ENCODE data around the gene RGCC. TPM values are rescaled to one million over a fixed set of nuclear protein-coding genes. Genes with fewer than 3 reads are reported as not detected.

Gene RGCC
- total and polyA plus RNA-seq, 7 donors: 8.3 to 65.3 (median 30.4) TPM

- Histone ChIP-seq H3K27ac (no peak overlapping the region), H3K27me3 (no peaks in the 10 kb centered on the region), H3K9me3 (peaks cover 0 to 2% (median 0%) of the 10 kb centered on the region in 4 donors), H3K4me1 (no peaks in the 10 kb centered on the region), H3K4me3 (no peak overlapping the region), H3K36me3 (no peaks in the 10 kb centered on the region)
- TF ChIP-seq EP300 (IDR thresholded peaks at IDR 0.05) (no peak), POLR2A (IDR thresholded peaks at IDR 0.05) (no peak), POLR2AphosphoS5 (IDR thresholded peaks at IDR 0.05) (no peak)
- DNase-seq: no peak
- 91 to 96% methylated on average over 4 of the region's 4 CpGs for WGBS, 2 donors
- intact Hi-C loops (cut with DNase I): no loop called here
Measured at GRCh38 chr13:41516760-41517159, 59.4 kb downstream of the RGCC start.

- TF ChIP-seq CTCF (IDR thresholded peaks at IDR 0.05) (no peak), POLR2AphosphoS5 (IDR thresholded peaks at IDR 0.05) (no peak), POLR2A (IDR thresholded peaks at IDR 0.05) (no peak), EP300 (IDR thresholded peaks at IDR 0.05) (no peak)
- intact Hi-C loops (cut with DNase I): no loop called here
- Histone ChIP-seq H3K36me3 (no peaks in the 10 kb centered on the region), H3K27me3 (no peaks in the 10 kb centered on the region), H3K4me3 (no peak overlapping the region), H3K27ac (no peak overlapping the region), H3K4me1 (no peaks in the 10 kb centered on the region), H3K9me3 (no peaks in the 10 kb centered on the region)
- DNase-seq: no peak
- 81 to 92% methylated on average over 7 of the region's 7 CpGs for WGBS, 2 donors
Measured at GRCh38 chr13:41520016-41520659, 62.8 kb downstream of the RGCC start.

Other genes with a start within 250 kb of the RGCC start
- 10 to 100 TPM; 12.5 to 19.9 (median 15.0) TPM for gene MTRF1, start 194.0 kb upstream of the RGCC start, total RNA-seq
- 10 to 100 TPM in 1 of 3 donors, 1 to 10 TPM in 2; 9.0 to 12.3 (median 9.7) TPM for gene MTRF1, start 194.0 kb upstream of the RGCC start, polyA plus RNA-seq
- 10 to 100 TPM; 15.2 to 24.4 (median 18.1) TPM for gene NAA16, start 146.3 kb upstream of the RGCC start, total RNA-seq
- gene NAA16, start 146.3 kb upstream of the RGCC start, polyA plus RNA-seq: 1 to 10 TPM; 2.5 to 6.6 (median 6.0) TPM